HUDEP-2 (cell line): ENCODE data around the gene CRY1.

Source experiments
- DNase-seq, 76 experiments: peaks; one replicate each; lab custom pipeline; 2025; ENCODE audit not compliant: unreplicated experiment in 76 of 76; lab: John Stamatoyannopoulos, UW

Gene CRY1

DNA sequence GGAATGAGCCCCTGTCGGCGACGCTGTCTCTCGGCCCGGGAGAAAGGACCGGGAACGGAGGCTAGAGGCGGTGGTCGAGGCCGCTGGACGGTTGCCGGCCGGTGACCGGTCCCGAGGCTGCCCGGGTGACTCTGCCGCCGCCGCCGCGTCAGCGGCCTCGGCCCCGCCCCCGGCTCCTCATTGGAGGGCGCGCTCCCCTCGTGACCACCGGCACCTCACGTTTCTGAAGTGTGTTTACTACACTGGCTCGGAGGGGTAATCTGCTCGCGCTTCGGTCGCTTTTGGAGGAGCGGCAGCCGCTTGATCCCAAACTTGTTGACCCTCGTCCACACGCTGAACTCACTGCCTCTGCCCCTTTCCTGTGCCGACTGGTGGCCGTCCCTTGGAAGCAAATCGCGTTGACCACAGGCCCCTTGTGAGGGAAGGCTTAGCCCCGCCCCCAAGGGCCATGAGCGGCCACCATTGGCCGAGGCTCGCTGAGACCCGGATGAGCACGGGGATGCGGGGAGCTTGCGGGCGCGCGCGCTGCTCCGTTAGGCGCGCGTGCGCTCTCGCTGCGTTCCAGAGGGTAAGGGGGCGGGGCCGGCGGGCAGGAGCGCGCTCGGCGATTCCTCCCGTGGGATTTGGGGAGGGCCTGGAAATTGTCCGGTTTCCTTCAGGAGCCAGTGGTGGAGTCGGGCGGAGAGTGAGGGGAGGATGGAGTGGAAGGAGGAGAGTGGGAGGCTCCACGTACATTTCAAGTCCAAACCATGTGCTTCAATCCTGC lies at the start of gene CRY1:
Gene CRY1, minus strand, starts transcription at position 133 of the 766 bp plus-strand sequence. CDS start 588 bp downstream, outside the sequence.
- peak in 75 of 76 experiments; percentile 35 to 98 (median 86) for DNase-seq

DNA sequence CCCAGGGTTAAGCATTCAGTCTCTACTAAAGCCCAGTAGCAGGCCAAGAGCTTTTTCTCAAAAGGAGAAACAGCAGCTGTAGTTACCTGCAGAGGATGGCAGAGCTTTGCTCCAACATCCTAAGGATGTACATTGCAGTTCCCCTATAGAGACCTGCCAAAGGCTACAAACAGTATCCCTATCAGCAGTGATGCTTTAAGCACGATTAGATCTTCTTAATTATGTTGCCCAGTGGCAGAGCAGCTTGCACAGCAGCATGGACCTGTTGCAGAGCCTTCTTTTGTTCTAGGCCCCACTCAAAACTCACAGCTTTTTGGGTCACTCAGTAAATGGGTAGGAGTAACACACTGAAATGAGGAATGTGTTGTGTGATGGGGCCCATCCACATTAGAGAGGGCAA lies 46.4 kb upstream of the CRY1 start:
- no peak for DNase-seq

DNA sequence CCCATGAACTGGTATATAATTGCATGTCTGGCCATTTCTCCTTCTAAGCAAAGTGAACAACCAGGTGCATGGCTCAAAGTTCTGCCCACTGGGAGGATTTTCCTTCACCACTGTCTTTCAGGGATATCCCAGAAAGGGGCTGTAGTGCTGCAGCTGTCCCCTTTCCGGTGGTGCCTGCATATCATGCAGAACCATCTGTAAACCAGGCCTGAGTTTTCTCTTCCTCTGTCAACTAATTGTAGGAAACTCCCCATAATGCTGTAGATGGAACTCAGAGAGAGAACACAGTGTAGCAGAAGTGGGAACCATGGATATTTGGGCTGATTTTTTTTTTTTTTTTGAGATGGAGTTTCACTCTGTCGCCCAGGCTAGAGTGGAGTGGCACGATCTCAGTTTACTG lies 45.6 kb upstream of the CRY1 start:
- DNase-seq, result no peak

DNA sequence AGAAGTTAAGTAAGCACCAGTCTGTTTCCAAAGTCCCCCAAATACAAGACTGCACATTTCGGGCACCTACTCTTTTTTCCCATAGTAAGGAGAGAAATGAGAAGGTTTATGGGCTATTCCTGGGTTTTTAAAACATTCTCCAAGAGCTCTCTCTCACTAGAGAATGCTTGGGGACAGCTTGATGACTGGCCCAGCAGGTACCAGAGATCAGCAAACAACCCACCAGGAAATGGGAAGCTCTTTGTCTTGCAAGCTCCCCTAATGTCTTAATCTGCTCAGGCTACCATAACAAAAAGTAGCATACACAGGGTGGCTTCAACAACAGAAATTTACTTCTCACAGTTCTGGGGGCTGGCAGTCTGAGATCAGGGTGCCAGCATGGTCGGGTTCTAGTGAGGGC lies 41.8 kb upstream of the CRY1 start:
- no peak for DNase-seq

DNA sequence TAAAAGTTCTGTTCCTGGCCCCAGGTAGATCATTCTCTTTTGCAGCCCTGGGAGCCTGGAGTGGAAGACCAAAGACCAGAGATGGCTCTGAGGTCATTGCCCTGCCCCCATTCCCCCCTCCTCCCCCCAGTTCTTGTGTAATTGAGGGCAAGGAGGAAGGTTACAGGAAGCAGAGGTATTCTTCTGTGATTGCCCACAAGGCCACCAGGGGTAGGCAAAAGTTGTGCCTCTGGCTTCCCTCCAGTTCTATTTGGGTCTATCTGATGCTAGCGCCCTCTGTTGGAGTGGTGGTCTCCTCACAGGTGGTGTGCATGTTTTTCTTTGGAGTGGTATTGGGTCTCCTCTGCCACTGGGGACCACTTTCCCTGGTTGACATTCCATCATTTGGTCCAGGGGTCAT lies 41.2 kb upstream of the CRY1 start:
- DNase-seq, result peak in 22 of 76 experiments; percentile 3 to 37 (median 15)

DNA sequence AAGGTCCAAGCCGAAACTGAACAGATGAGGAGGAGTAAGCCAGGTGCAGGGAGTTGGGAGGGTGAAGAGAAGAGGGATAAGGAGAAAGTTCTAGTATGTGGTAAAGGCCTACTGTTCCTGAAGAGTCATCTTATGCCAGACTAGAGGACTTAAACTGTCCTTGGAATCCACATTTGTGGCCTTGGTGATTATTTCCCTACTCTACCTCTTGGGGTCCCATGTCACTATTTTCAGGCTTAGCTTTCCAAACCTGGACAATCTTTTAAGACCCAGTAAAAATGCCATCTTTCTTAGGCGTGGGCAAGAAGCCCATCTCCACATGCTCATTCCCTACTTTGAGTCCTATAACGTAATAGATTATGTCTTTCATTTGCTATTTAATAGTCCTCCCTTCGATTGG lies 40.1 kb upstream of the CRY1 start:
- no peak for DNase-seq

DNA sequence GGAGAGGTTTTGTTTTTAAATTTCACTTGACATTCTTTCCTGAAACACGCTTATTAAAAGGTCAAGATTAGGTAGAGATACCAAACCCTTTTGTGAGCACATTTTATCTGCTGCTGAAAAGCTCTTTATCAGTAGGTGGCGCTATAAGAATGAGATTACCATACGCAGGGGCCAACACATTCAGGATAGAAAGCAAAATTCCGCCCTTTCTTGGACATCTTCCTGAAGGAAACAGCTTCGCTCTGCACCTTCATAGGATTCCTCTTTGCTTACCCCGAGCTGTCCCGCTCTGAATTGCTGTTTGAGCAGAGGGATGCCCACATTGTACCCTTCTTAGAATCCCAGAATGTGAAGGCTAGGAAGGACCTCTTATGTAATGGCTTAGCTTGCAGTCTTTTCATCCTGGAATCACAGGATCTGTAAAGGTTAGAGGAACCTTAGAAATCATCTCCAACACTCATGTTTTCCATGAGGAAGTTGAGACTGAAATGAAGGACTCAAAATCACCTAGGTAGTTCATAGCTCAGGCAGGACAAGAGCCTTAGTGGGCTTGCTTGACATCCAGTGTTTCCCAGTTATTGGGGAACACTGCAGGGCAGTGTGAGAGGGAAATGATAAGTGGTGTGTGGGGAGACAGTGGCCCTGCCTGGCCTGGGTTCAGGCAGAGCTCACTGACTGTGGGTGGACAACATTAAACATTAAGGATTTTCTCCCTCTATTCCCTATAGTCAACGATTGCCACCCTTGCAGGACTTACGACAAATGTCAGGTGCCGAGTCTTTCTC lies 38.7 kb upstream of the CRY1 start:
- DNase-seq, result peak in 22 of 76 experiments; percentile 2 to 56 (median 24)

DNA sequence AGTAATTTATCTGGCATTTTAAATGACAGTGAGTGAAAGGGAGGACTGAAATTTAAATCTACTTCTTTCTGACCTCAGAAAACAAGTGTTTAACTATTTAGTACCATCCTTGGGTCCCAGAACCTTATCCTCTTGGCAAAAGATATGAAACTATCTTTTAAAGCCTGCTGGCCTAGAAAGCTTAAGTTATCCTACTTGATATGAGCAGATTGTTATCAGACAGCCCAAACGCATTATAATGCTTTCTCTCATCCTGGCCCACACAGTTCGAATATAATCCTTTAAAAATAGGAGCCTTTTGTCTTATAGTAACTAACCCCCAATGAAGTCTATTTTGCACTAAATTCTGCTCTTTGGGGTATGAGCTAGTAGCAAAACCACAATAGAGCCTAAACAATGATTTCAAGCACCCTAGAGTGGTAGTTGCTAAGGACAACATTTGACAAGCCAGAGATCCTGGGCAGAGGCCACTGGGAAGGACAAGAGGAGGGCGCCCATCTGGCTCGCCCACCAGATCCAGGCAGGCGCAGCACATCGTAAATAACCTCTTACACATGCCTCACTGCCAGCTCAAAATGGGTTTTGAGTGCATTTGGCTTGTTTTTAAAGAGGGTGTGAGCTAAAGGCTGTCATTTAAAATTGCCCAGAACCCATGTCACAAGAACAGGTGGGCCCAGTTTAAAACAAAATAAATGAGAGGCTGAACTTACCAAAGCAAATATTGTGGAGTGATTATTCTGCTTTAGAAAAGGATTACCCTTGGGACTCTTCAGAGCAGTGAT lies 37.7 kb upstream of the CRY1 start:
- no peak for DNase-seq

DNA sequence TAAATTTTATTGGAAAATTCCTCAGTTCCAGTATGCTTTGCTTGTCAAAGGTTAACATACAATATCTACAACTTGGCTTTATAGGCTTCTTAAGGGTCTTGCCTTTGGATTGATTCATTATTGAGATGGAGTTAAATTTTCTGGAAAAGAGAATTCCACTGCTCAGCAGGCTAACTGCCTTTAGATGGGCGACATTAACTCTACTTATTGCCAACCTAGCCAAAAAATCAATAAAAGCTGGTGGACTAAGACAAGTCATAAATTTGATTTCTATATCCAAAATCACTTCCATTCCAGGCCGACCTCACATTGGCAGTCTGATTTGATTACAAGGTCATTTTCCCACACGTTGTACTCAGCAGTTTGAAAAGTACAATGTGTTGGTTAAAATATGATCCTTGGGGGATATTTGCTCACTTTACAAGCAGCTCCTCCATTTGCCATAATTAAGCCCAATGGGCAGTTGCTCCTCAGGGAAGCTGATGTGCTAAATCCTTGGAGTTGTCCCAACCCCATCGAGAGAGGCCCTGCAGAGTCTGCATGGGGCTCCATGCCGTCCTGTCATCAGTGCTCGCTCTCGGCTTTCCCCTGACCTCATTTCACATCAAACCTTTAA lies 36.1 kb upstream of the CRY1 start:
- DNase-seq, result no peak

DNA sequence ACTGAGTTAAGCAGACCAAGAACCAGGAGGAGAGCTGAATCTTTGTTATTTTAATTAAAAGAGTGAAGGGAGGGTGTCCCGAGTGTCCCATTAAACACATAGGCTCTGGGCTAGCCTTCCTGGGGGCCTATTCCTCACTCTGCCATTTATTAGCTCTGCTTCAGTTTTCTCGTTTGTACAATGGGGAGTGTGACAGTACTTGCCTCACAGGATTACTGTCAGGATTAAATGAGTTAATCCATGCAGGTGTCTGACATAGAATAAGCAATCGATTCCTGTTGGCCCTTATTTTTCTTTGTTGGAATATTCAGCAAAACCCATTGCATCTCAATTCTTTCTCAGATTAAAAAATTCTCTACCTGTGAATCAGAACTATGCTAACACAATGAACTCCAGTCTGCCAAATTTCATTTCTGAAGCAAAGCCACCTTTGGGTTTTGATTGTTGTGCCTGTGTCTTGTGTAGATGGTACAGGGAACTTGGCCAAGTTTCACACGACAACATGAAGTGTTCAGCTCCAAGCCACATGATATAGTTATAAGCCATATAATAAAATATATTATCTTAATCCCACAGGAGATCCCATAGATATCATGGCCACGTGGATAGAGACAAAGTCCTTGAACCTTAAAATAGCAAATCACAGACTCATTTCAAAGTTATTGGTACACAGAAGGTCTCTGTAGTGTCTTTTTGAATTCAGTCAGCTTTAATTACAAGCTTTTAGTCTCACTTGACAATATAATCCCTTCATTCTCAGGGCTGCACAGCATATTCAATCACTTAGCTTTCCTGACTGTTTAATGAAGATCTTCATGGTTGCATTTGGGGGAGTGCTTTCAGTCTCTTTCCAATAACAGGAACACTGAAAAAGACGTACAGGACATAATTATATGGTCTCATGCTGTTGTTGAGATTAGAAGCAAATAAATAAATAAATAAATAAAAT lies 34.4 kb upstream of the CRY1 start:
- no peak for DNase-seq

DNA sequence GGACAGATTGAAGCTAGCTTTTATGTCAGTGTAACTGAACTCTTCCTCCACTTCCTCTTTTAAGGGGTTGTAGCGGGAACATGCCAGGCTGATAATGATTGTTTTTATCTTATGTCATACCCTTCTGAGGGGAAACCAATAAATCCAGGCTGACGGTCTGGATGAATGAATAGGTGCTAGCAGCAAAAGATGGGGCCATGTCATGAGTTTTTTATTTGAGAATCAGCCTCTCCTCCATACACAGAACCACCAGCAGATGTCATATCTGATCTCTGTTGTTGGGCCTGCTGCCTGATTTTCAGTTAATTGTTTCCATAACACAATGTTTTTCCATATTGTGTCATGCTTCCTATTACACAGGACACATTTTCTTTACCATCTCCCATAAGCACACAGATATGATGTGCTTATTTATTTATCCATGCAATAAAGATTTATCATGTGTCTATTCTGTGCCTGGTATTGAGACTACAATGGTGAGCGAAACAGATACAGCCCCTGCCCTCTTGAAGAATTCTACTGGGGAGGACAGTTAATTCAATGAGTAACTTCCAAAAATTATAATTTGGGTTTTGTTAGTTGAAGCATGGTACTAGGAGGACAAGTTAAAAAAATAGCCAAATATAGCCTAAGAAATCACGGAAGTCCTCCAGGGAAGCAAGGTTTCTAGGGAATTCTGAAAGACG lies 33.6 kb upstream of the CRY1 start:
- DNase-seq, result peak in 1 of 76 experiments; percentile 10

DNA sequence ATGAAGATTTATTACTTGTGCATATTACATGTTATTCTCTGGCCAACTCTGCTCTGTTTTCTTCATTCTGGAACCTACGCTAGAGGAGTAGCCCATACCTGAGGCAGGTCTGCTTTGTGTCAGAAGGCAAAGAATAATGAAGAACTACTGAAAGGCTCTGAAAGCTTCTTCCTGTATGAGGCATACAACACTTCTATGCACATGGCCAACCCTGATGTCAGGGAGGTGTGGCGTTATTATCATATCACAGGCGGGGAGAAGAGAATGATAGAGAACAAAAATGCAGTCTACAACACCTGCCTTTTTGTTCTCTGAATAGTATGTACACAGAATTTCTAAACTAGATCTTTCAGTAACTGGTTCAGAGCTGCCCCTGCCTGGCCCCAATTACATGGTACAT lies 32.5 kb upstream of the CRY1 start:
- DNase-seq, result no peak

DNA sequence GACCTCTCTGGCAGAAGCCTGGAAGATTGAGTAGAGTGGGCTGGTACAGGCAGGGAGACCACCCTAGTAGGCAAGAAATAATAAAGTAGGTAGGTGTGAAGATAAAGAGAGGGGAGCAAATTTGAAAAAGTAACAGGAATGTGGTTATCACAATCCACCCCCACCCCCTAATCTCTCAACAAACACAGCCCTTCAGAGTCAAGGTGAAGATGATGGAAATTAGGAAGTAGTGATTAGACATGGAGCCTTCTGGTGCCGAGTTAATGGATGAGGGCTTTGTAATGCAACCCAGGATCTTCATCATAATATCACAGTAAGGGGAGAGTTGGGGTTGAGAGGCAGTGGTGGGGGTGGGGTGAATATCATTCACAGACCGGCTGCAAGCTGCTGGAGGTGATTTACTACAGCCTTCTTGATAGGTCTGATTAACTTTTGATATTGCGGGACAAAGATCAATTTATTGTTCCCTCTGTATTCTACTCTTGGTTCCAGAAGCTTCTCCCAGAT lies 29.2 kb upstream of the CRY1 start:
- no peak for DNase-seq

DNA sequence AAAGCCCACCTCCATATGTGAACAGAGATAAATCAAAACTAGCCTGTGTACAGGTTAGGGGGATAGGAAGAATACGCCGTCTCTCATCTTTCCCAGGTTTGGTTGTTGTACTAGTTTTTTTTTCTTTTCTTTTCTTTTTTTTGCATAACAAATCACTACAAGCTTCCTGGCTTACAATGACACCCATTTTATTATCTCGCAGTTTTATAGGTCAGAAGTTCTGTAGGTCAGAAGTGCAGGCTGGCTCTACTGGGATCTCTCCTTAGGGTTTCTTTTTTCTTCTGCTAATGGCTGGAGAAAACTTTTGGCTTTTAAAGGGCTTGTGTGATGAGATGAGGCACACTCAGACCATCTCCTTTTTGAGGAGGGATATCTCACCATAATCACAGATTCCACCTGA lies 25.7 kb upstream of the CRY1 start:
- DNase-seq, result no peak

DNA sequence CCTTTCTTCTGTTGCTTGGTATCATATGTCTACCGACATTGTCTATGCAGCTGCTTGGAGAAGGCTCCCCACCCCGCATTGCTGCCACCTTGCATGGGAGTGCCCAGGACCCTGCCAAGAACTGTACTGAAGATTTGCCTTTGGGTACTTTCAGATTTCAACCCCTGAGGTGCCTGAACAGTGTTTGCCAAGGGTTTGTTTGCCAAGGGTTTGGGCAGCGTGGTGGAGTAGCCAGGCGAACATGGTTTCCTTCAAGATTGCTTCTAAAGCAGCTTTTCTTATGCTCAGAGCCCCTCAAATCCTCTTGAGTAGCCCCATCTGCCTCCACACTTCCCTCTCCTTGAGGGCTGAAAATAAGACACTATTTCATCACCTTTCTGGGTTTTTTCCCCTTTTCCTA lies 25.3 kb upstream of the CRY1 start:
- no peak for DNase-seq

DNA sequence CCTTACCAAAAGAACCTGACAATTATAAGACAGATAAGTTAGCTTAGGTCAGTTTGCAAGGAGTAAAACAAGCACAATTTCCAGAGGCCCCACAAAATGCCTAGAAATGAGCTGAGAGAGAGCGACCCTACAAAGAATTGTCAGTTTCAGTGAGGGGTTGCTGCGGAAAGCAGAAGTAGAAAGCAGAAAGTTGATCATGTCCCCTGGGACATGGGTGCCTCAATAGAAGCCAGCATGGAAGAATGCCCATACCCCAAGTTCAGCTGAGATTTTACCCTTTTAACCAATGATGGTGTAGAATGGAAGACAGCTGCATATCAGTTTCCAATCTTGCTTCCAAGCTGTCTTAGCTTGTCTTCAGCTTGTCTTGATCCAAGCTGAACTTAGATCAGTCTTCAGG lies 21.8 kb upstream of the CRY1 start:
- DNase-seq, result no peak

DNA sequence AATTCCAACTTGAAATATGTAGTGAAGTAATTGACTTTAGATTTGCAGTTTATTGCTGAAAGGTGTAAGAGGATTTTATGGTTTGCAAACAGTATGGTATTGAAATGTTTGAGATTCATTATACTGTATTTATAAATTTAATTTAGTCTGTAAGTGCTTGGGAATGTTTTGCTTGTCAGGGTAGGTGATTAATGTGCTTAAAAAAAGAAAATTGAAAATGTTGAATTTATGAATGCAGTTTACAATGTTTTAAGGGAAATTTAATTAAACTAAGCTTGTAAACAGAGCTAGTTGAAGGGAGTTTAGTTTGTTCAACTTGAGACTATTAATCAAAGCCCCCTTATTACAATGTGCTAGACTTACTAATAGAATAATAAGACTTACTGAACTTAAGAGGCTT lies 18.0 kb upstream of the CRY1 start:
- no peak for DNase-seq

DNA sequence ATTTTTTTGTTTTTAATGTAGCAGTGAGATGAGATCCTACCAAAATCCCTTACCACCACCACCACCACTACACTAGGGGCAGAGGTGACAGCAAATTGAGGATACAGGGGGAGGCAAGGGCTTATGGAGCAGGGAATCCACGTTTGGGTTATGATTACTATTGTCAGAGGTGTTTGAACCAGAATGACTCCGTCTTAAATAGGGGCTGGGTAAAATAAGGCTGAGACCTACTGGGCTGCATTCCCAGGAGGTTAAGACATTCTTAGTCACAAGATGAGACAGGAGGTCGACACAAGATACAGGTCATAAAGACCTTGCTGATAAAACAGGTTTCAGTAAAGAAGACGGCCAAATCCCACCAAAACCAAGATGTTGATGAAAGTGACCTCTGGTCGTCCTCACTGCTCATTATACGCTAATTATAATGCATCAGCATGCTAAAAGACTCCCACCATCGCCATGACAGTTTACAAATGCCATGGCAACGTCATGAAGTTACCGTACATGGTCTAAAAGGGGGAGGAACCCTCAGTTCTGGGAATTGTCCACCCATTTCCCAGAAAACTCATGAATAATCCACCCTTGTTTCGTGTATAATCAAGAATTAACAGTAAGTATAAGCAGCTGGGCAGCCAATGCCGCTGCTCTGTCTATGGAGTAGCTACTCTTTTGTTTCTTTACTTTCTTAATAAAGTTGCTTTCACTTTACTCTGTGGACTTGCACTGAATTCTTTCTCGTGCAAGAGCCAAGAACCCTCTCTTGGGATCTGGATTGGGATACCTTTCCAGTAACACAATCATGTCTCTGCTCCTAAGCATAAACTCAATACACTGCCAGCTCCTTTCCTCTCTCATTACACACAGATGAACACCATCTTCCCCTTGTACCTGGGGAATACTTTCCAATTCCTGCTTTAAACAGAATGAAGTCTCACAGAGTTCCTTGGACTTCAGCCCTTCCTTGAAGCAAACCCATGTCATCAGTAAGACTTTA lies 16.7 kb upstream of the CRY1 start:
- DNase-seq, result peak in 6 of 76 experiments; percentile 2 to 39 (median 16)
